ENCODE measurements around the gene SCARB1. TPM values are rescaled to one million over a fixed set of nuclear protein-coding genes. Genes with fewer than 3 reads are reported as not detected.

Gene SCARB1
- total RNA-seq, 2 donors from 2014 or later: 15.3 to 23.6 TPM

DNA sequence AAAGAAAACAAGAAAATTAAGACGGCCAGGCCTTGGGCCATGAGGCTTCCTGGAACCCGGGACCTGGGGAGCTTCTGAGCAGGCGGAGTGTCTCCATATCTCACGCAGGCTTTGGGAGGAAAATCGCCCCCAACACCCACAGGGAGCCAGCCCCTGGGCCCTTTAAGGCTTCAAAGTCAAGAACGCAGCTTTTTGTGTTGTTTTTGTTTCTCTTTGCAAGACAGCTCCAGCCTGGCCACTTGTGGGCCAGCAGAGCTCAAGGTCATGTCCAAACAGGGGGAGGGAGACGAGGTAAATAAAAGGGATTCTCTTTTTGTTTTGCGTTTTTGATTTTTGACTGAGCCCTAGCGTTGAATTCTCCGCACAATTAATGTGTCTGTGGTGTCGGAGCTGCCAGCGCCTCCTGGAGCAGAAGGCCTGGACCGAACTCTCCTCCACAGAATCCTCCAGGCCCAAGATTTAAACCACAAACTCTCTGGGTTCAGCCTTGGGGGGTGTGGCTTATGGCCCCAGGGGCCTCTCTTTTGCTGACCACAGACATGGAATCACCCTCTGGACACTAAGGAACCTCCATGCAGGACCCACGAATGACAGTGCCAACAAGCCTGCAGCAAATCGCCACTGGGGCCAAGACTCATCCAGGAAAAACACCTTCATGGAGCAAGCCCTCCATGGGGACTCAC is 8.2 kb downstream of the SCARB1 start:
- H3K36me3 Mint-ChIP-seq: no peaks in the 10 kb centered on the region
- no peak for ATAC-seq
- no peak overlapping the region for H3K27ac Mint-ChIP-seq
- no peaks in the 10 kb centered on the region for H3K9me3 Mint-ChIP-seq
- DNase-seq (ENCODE audit: low spot score in 2 of 2): no peak

DNA sequence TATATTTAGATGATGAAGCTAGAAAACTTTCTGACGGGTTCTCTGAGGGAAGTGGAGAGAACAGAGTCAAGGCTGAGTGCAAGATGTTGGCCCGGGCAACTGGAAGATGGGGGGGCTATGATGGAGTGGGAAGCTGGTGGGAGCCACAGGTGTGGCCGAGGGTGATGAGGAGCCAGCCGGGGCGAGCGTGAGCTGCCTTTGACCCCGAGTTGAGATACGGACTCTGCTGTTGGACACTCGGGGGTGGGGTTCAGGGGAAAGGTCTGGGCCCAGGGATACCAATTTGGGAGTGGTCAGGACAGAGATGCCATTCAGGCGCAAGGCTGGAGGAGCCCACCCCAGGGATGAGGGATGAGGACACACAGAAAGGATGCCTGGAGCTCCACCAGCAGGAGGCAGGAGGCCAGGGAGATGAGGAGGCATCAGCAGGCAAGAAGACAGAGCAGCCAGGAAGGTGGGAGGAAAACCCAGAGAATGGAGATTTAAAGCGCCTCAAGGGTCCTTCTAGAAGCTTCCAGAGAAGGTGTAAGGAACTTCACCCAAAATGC is 9.0 kb downstream of the SCARB1 start:
- H3K27ac Mint-ChIP-seq: peak overlapping the region in 1 of 2 donors; percentile 40
- H3K9me3 Mint-ChIP-seq: no peaks in the 10 kb centered on the region
- DNase-seq (ENCODE audit: low spot score in 2 of 2) (no peak), ATAC-seq (no peak)
- no peaks in the 10 kb centered on the region for H3K36me3 Mint-ChIP-seq

DNA sequence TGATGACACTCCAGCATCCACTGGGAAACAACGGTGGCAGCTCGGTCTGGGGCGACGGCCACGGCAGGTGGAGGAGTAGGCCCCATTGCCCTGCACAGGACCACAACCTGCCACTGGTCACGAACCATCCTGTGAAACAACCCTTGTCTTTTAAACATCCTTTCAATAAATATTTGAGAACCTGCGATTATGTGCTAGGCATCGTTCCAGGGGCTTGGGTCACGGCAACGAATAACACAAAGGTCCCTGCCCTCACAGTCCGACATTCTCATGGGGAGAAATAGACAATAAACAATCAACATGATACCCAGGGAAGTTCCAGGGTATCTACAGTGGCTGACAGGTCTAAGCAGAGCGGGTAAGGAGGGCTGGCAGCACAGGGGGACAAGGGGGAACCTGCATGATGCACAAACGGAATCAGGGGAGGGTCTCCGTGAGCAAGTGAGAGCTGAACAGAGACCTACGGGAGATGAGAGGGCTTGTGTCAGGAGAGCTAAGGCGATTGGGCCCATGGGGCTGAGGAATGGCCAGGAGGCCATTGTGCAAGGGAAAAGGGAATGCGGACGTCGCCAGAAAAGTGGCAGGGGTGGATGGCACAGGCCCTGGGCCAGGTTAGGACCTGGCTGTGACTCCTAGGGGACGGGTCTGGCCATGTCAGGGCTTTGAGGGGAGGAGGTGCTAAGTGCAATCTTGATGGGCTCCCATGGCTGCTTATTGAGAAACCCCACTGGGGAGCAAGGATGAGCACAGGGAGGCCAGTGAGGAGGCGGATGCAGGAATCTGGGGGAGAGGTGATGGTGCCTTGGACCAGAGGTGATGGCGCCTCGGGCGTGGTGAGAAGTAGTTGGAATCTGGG is 9.7 kb downstream of the SCARB1 start:
- no peaks in the 10 kb centered on the region for H3K36me3 Mint-ChIP-seq
- ATAC-seq (no peak), DNase-seq (ENCODE audit: low spot score in 2 of 2) (no peak)
- H3K9me3 Mint-ChIP-seq: no peaks in the 10 kb centered on the region
- no peak overlapping the region for H3K27ac Mint-ChIP-seq

DNA sequence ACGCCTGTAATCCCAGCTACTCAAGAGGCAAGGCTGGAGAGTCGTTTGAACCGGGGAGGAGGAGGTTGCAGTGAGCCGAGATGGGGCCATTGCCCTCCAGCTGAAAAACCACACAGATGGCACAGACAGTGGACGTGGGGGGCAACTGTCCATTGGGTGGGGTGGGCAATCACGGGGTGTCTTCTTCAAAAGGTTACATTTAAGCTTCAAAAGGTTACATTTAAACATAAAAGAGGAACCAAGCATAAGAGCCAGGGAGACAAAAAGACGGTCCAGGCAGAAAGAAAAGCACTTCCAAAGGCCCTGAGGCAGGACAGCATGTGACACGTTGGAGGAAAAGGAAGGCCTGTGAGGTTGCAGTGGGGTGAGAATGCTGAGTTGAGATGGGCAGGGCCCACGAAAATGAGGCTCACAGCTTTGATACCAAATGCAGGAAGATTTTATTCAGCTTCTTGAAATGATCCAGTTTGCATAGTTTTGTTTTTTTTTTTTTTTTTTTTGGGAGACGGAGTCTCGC is 10.7 kb downstream of the SCARB1 start:
- DNase-seq (ENCODE audit: low spot score in 2 of 2) (no peak), ATAC-seq (no peak)
- Mint-ChIP-seq H3K36me3 (no peaks in the 10 kb centered on the region), H3K9me3 (no peaks in the 10 kb centered on the region), H3K27ac (no peak overlapping the region)

DNA sequence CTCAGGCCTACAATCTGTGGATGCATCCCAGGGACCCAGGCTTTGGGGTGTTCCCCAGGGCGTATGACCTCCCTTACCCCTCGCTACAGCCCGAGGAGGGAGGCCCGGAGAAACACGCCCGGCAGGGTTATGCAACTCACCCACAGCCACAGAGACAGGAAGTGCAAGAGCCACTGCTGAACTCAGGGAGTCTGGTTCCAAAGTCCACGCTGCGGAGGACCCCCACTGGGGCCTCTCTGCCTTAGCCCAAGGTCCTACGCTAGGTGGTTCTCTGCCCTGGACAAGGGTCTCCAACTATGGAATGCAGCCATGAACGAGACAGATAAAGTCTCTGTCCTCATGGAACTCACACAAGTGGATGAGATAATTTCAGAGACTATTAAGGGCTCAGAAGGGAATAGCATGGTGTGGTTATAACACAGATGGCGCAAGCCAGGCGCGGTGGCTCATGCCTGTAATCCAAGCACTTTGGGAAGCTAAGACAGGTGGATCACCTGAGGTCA is 11.3 kb downstream of the SCARB1 start:
- DNase-seq (ENCODE audit: low spot score in 2 of 2): no peak
- Mint-ChIP-seq H3K9me3 (no peaks in the 10 kb centered on the region), H3K36me3 (no peaks in the 10 kb centered on the region), H3K27ac (peak overlapping the region in 1 of 2 donors; percentile 36)
- no peak for ATAC-seq

DNA sequence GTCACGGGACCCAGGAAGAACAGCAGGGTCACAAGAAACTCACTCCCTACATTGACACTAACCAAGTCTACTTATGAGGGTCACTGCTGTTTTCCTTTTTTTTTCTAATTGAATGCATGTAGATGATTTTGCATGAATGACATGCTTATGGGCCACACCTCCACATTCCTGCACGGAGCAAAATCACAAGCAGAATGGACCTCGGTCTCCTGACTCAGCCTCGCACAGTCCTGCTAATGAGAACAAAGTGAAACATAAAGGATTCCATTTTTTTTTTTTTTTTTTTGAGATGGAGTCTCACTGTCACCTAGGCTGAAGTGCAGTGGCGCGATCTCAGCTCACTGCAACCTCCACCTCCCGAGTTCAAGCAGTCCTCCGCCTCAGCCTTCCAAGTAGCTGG is 12.3 kb downstream of the SCARB1 start:
- DNase-seq (ENCODE audit: low spot score in 2 of 2) (no peak), ATAC-seq (no peak)
- Mint-ChIP-seq H3K27ac (no peak overlapping the region), H3K36me3 (no peaks in the 10 kb centered on the region), H3K9me3 (no peaks in the 10 kb centered on the region)

DNA sequence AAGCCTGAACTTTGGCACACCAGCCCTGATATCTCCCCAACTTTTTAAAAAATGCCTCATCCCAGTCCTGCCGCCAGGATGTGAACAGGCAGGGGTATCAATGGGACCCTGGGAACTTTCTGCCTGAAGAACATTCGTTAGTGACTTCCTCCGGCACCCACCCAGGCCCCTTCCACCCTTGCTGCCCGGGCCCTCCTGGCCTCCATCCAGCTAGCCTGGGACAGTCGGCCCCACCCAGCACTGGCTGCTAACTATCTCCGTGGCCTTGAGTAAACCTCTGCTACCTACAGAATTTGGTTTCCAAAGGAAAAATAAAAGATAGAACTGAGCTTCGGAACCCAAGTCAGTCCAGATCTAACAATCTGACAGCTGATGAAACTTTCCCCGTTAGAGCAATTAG is 14.3 kb downstream of the SCARB1 start:
- no peaks in the 10 kb centered on the region for H3K9me3 Mint-ChIP-seq
- DNase-seq (ENCODE audit: low spot score in 2 of 2) (no peak), ATAC-seq (no peak)
- no peak overlapping the region for H3K27ac Mint-ChIP-seq
- H3K36me3 Mint-ChIP-seq: no peaks in the 10 kb centered on the region

DNA sequence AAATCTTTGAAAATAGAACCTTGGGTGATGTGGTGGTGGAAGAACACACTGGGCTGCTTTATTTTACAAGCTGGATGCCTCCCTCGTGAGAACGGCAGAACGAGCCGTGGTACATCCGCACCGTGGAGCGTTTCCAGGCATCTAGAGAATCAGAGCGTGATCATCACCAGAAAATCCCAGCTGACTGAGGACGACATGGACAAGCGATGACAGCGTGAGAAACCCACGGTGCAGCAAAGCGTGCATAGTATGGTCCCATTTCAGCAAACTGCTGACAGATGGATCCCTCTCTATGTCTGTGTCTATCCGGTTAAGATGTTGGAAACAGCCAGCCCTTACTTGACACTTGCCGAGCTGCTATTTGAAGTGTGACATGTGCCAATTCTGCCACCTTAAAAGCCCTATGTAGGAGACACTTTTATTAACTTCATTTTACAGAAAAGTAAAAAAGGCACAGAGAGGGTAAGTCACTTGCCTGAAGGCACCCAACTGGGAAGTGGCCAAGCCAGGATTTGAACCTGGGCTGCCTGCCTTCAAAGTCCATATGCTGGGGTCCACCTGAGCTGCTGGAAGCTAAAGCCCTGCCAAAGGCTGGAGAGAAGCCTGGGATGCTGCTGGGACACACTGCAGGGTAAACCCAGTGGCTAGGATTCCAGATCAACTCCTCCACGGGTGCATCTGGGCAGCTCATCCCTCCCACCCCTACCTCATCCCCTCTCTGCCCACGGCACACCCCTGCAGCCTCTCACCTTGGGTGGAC is 14.9 kb downstream of the SCARB1 start:
- Mint-ChIP-seq H3K36me3 (no peaks in the 10 kb centered on the region), H3K9me3 (no peaks in the 10 kb centered on the region), H3K27ac (no peak overlapping the region)
- DNase-seq (ENCODE audit: low spot score in 2 of 2): no peak
- no peak for ATAC-seq

DNA sequence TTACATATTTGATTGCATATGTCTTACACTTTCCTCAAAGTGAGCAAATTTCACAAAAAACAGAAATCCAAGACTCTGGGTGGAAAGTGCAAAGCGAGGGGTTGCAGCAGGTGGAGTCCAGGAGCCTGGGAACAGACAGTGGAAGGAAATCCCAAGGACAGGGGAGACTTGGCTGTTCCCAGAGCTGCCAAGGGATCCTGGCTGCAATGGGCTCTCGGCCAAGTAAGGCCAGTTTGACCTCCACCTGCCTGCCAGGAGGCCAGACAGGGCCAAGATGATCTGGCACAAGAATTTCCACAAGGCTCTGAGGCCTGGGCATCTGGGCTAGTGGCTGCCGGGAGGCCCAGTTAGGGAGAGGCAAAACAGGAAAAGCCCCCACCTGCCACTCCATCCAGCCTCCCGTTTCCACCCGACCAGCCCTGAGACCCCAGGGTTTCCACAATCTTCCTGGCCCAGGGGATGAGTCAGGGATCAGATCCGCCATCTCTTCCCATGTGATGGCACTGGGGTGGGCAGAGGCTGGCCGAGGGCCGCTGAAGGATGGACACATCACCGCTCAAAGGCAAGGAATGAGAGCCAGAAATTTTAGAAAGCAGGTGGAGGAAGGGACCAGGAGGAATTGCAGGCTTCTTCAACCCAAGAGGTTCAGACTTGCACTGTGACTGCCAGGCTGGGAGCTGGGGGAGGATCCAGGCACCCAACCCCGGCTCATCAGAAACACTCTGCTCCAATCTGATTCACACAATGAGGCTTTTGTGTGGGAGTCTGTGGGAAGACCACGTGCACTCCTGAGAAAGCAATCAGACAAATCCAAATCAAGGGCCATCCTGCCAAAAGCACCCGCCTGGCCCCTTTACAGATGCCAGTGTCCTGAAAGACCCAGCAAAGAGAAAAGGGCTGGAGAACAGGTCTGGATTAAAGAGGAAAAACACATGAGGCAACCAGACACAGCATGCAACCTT is 16.3 kb downstream of the SCARB1 start:
- Mint-ChIP-seq H3K27ac (no peak overlapping the region), H3K9me3 (no peaks in the 10 kb centered on the region), H3K36me3 (no peaks in the 10 kb centered on the region)
- ATAC-seq (no peak), DNase-seq (ENCODE audit: low spot score in 2 of 2) (no peak)

DNA sequence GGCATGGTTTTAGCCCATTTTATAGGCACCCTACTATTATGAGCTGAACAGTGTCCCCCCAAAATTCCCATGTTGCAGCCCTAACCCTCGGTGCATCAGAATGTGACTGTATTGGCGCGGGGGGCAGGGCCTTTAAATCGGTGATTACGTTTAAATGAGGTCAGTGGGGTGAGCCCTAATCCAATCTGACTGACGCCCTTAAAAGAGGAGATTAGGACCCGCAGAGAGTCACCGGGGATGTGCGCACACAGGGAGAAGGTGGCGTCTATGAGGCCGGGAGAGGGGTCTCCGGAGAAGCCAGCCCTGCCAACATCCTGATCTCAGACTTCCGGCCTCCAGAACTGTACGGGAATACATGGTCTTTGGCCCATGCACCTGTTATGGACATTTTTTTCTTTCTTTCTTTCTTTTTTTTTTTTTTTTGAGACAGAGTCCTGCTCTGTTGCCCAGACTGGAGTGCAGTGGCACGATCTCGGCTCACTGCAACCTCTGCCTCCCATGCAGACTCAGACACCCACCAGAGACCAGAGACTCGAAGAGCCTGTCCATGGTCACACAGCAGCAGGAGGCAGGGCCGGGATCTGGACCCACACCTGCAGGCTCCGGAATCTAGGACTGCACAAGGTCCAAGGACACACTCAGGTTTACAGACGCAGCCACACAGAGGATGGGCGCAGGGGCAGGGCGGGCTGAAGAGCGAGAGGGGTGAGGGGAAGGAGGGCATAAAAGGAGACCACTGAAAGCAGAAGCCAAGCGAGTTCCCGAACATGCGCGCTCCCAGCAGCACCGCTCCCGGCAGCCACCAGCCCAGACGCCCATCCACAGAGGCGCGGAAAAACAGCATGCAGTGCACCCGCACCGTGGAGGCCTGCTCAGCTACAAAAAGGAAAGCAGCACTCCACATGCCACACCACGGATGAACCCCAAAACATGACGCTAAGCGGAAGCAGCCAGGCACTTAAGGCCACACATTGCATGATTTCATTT is 19.0 kb downstream of the SCARB1 start:
- H3K27ac Mint-ChIP-seq: no peak overlapping the region
- no peak for ATAC-seq

DNA sequence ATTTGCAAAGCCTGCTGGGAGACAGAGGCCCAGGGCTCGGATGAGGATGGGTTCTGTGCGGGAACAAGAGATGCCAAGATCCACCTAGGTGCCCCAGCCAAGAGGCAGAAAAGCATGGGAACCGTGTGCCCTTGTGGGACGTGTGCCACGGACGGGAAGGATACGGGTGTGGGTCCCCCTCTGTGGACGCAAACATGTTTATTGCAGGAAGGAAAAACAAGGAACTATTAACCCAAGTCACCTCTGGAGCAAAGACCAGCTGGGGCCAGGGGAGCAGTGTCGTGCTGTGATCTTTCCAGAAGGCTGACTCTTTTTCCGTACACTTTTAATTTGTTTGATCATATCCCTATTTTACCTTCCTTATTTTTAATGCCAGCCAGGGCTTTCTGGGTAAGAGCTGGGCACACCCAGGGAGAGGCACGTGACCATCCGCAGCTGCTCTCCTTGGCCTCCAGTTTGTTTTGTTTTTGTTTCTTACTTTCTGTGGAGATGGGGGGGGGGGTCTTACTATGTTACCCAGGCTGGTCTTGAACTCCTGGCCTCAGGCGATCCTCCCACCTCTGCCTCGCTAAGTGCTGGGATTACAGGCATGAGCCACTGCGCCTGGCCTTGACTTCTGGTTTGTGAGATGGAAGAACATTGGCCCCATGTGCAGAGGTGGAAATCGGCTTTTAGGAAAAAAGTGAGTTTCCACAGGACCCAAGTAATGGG is 20.7 kb downstream of the SCARB1 start:
- no peaks in the 10 kb centered on the region for H3K9me3 Mint-ChIP-seq
- DNase-seq (ENCODE audit: low spot score in 2 of 2) (no peak), ATAC-seq (no peak)
- no peak overlapping the region for H3K27ac Mint-ChIP-seq
- peaks cover 0 to 6% of the 10 kb centered on the region in 2 donors for H3K36me3 Mint-ChIP-seq

More for the DNA sequence above, 19.0 kb downstream of the SCARB1 start:
- peaks cover 0 to 6% of the 10 kb centered on the region in 2 donors for H3K36me3 Mint-ChIP-seq
- H3K9me3 Mint-ChIP-seq: no peaks in the 10 kb centered on the region
- DNase-seq (ENCODE audit: low spot score in 2 of 2): no peak

DNA sequence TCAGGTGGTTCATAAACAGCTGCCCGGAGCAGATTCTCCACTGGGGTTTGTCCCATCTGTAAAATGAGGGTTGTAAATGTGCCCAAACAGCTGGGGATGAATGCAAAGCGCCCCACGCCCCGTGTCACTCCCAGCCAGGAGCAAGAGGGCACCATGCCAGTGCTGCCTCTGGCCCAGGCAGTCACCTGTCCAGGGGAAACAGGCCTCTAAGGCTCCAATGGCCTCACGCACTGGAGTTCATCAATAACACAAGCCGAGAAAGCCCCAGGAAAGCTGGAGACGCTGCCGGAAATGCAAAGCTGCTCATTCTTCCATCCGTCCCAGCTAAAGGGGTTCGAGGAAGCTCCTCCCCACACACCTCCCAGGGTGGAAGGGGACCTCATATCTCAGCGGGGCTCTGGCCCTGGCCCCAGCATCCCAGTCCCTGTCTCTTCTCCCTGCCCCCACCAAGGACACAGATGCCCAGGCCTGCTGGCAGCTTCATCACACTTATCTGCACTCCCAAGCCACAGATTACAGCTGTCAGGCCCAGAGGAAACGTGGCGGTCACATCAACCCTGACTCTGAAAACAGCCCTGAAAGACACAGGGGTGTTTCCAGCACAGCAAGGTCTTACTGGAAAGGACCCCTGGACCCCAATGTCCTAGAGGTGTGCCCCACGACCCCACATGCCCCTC is 21.5 kb downstream of the SCARB1 start:
- Mint-ChIP-seq H3K9me3 (no peaks in the 10 kb centered on the region), H3K36me3 (peaks cover 0 to 6% of the 10 kb centered on the region in 2 donors), H3K27ac (peak overlapping the region in 1 of 2 donors; percentile 65)
- no peak for DNase-seq (ENCODE audit: low spot score in 2 of 2)
- ATAC-seq: no peak

DNA sequence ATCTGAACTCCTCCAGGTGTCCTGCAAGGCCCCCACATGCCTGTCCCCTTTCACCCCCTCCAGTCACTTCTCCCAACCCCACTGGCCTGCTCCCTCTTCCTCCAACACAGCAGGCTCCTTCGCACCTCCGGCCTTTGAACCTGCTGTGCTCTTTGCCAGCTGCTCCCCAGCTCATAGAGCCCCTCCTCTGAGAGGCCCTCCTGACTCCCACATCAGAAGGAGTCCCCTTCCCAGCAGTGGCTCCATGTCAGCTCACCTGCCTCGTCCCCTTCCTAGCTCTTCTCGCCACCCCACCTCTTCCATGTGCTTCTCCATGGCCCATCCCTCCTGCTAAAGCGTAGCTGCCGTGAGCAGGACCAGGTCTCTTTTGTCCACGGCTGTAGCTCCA is 22.1 kb downstream of the SCARB1 start:
- peaks cover 0 to 6% of the 10 kb centered on the region in 2 donors for H3K36me3 Mint-ChIP-seq
- no peaks in the 10 kb centered on the region for H3K9me3 Mint-ChIP-seq
- ATAC-seq (no peak), DNase-seq (ENCODE audit: low spot score in 2 of 2) (no peak)
- peak overlapping the region in 1 of 2 donors; percentile 65 for H3K27ac Mint-ChIP-seq

Data from activated naive CD4-positive, alpha-beta T cell treated with anti-CD3 and anti-CD28 coated beads, Interleukin-2, amount 50 U/mL, for 72 hours (primary cell).